CD4-positive, CD25-positive, alpha-beta regulatory T cell (primary cell): ENCODE data around the gene PLCE1. TPM values are rescaled to one million over a fixed set of nuclear protein-coding genes. Genes with fewer than 3 reads are reported as not detected.

Experiments
- ATAC-seq, 2 donors: fragments of 150-1000 bp; cut with Tn5 transposase; one replicate each; pipeline ENCODE4 v1.10.0; 2021; ENCODE audit warnings: low read depth in 2 of 2, moderate number of reproducible peaks in 2 of 2, moderate library complexity in 1 of 2
- DNase-seq, 3 donors: peaks; one replicate each; pipeline versions ENCODE4 v3.0.0 to v3.0.0-alpha.2; 2012 to 2022; ENCODE audit warnings: mixed read lengths in 1 of 3
- H3K27ac ChIP-seq: one replicate; pipeline ENCODE4 v1.7.0; 2013; ENCODE audit warnings: mild to moderate bottlenecking, low read length; ENCODE audit not compliant: insufficient read depth, poor library complexity, severe bottlenecking
- H3K27me3 ChIP-seq: one replicate; pipeline ENCODE4 v1.7.0; 2013; ENCODE audit warnings: low read length; ENCODE audit not compliant: control insufficient read depth, insufficient read depth
- H3K36me3 ChIP-seq: one replicate; pipeline ENCODE4 v1.7.0; 2013; ENCODE audit warnings: mild to moderate bottlenecking, low read length, moderate library complexity; ENCODE audit not compliant: control insufficient read depth, insufficient read depth
- H3K4me1 ChIP-seq: 2 replicates; pipeline ENCODE4 v1.7.0; 2013; ENCODE audit warnings: mild to moderate bottlenecking, low read length; ENCODE audit not compliant: insufficient read depth, control insufficient read depth, poor library complexity, severe bottlenecking
- H3K4me3 ChIP-seq: one replicate; pipeline ENCODE4 v1.7.0; 2013; ENCODE audit warnings: low read depth, mild to moderate bottlenecking, low read length, moderate library complexity
- H3K9me3 ChIP-seq, 2 experiments: 1 replicate in 1 of 2; 2 replicates in 1 of 2; pipeline ENCODE4 v1.7.0; 2013; ENCODE audit warnings: low read length in 2 of 2, mild to moderate bottlenecking in 1 of 2, moderate library complexity in 1 of 2; ENCODE audit not compliant: control insufficient read depth in 2 of 2
- H3K27ac Mint-ChIP-seq, 3 donors: one replicate each; pipeline ENCODE4 v1.8.0; 2020 to 2022; ENCODE audit warnings: mild to moderate bottlenecking in 3 of 3, mixed read lengths in 3 of 3, moderate library complexity in 2 of 3
- H3K27me3 Mint-ChIP-seq: one replicate; pipeline ENCODE4 v1.8.0; 2022; ENCODE audit warnings: mild to moderate bottlenecking, mixed read lengths
- H3K36me3 Mint-ChIP-seq: one replicate; pipeline ENCODE4 v1.8.0; 2020; ENCODE audit warnings: mixed read lengths
- H3K4me1 Mint-ChIP-seq, 4 donors: one replicate each; pipeline ENCODE4 v1.8.0; 2020 to 2022; ENCODE audit warnings: mixed read lengths in 4 of 4, mild to moderate bottlenecking in 1 of 4
- H3K4me3 Mint-ChIP-seq, 4 donors: one replicate each; pipeline ENCODE4 v1.8.0; 2020 to 2022; ENCODE audit warnings: mild to moderate bottlenecking in 4 of 4, mixed read lengths in 4 of 4, moderate library complexity in 3 of 4
- H3K9me3 Mint-ChIP-seq, 7 donors: one replicate each; pipeline ENCODE4 v1.8.0; 2020 to 2022; ENCODE audit warnings: mixed read lengths in 7 of 7, mild to moderate bottlenecking in 3 of 7, moderate library complexity in 2 of 7
- polyA plus RNA-seq, 4 donors: library from polyadenylated mRNA; unstranded; fragments of 300-500 nt; fragmentation: Illumina TruSeq; gene quantifications; one replicate each; pipeline ENCODE4 v1.2.3, GENCODE V29; 2021
- total RNA-seq: library from RNA; stranded (reverse); gene quantifications from one replicate; pipeline ENCODE4 v1.2.3, GENCODE V29; 2022

PLCE1 gene
- total and polyA plus RNA-seq, 5 donors from 2014 or later: 0.05 to 0.17 (median 0.09) TPM; not detected in 1

DNA sequence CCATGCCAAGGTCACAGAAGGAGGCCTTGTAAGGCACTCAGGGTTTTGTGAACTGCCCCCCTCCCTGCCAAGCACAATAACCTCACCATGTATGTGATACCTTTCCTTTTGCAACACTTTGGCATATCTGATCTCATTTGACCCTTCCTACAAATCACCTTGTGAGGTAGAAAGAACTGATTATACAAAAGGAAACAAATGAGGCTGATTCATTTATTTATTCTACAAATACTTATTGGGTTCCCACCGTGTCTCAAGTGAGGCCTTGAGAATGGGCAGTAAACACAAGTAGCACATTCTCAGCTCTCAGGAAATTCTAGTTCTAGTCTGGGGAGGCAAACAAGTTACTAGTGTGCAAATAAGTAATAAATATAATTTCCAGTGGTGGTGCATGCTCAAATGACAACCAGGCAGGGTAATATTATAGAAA lies 19.6 kb downstream of the PLCE1 start:
- peaks cover 0 to 8% (median 0%) of the 10 kb centered on the region in 7 donors for H3K9me3 Mint-ChIP-seq
- H3K27me3 Mint-ChIP-seq: no peaks in the 10 kb centered on the region
- no peak overlapping the region for H3K27ac Mint-ChIP-seq
- H3K4me1 Mint-ChIP-seq: no peaks in the 10 kb centered on the region
- H3K4me1 ChIP-seq: no peaks in the 10 kb centered on the region
- no peaks in the 10 kb centered on the region for H3K9me3 ChIP-seq
- DNase-seq: no peak
- H3K27me3 ChIP-seq: no peaks in the 10 kb centered on the region
- H3K27ac ChIP-seq: no peak overlapping the region
- H3K36me3 ChIP-seq: no peaks in the 10 kb centered on the region
- ATAC-seq: no peak
- H3K4me3 ChIP-seq: no peak overlapping the region
- no peaks in the 10 kb centered on the region for H3K36me3 Mint-ChIP-seq
- no peak overlapping the region for H3K4me3 Mint-ChIP-seq

GRCh38 chr10:94014304-94014703 lies 20.6 kb downstream of the PLCE1 start:
- Histone ChIP-seq H3K4me1 (no peaks in the 10 kb centered on the region), H3K27me3 (no peaks in the 10 kb centered on the region), H3K27ac (no peak overlapping the region), H3K4me3 (no peak overlapping the region), H3K9me3 (no peaks in the 10 kb centered on the region), H3K36me3 (no peaks in the 10 kb centered on the region)
- ATAC-seq (no peak), DNase-seq (no peak)
- Mint-ChIP-seq H3K4me3 (no peak overlapping the region), H3K27me3 (no peaks in the 10 kb centered on the region), H3K27ac (no peak overlapping the region), H3K36me3 (no peaks in the 10 kb centered on the region), H3K9me3 (peaks cover 0 to 7% (median 0%) of the 10 kb centered on the region in 7 donors), H3K4me1 (no peaks in the 10 kb centered on the region)

GRCh38 chr10:94016727-94017714 lies 23.3 kb downstream of the PLCE1 start:
- Histone ChIP-seq H3K36me3 (no peaks in the 10 kb centered on the region), H3K27me3 (peaks cover 4% of the 10 kb centered on the region), H3K9me3 (no peaks in the 10 kb centered on the region), H3K27ac (no peak overlapping the region), H3K4me1 (no peaks in the 10 kb centered on the region), H3K4me3 (no peak overlapping the region)
- H3K36me3 Mint-ChIP-seq: no peaks in the 10 kb centered on the region
- no peak overlapping the region for H3K27ac Mint-ChIP-seq
- peaks cover 0 to 1% (median 0%) of the 10 kb centered on the region in 7 donors for H3K9me3 Mint-ChIP-seq
- DNase-seq: no peak
- peaks cover 7% of the 10 kb centered on the region for H3K27me3 Mint-ChIP-seq
- no peak overlapping the region for H3K4me3 Mint-ChIP-seq
- no peaks in the 10 kb centered on the region for H3K4me1 Mint-ChIP-seq
- ATAC-seq: no peak

DNA sequence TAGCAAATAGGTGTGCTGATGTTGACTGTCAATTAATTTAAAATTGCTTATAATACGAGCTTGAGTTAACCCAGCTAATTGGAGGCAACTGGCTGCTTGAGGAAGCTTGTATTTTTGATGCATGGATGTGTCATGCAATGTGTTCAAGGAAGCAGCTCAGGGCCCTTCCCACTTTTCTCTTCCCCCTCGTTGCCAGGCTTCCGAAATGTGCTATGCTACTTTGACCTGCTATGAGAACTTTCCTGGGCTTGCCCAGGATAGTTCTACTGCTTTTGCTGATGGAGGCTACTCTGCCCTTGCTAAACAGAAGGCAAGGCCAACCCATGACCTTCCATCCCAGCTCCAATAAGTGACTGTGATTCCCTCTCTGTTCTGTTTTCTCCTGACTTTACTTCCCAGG lies 24.4 kb downstream of the PLCE1 start:
- Mint-ChIP-seq H3K27me3 (peaks cover 7% of the 10 kb centered on the region), H3K36me3 (no peaks in the 10 kb centered on the region), H3K4me3 (no peak overlapping the region), H3K4me1 (no peaks in the 10 kb centered on the region), H3K27ac (no peak overlapping the region), H3K9me3 (peaks cover 0 to 4% (median 0%) of the 10 kb centered on the region in 7 donors)
- Histone ChIP-seq H3K4me1 (no peaks in the 10 kb centered on the region), H3K9me3 (no peaks in the 10 kb centered on the region), H3K36me3 (no peaks in the 10 kb centered on the region), H3K4me3 (no peak overlapping the region), H3K27ac (no peak overlapping the region), H3K27me3 (peaks cover 4% of the 10 kb centered on the region)
- ATAC-seq: no peak
- no peak for DNase-seq

- Histone ChIP-seq H3K36me3 (no peaks in the 10 kb centered on the region), H3K27ac (no peak overlapping the region), H3K4me3 (no peak overlapping the region), H3K27me3 (peaks cover 4% of the 10 kb centered on the region), H3K4me1 (no peaks in the 10 kb centered on the region), H3K9me3 (peaks cover 2 to 12% of the 10 kb centered on the region in 2 experiments)
- no peak overlapping the region for H3K4me3 Mint-ChIP-seq
- no peak overlapping the region for H3K27ac Mint-ChIP-seq
- peaks cover 0 to 24% (median 11%) of the 10 kb centered on the region in 7 donors for H3K9me3 Mint-ChIP-seq
- ATAC-seq: no peak
- DNase-seq: no peak
- peaks cover 17% of the 10 kb centered on the region for H3K27me3 Mint-ChIP-seq
- no peaks in the 10 kb centered on the region for H3K36me3 Mint-ChIP-seq
- no peaks in the 10 kb centered on the region for H3K4me1 Mint-ChIP-seq
Measured at GRCh38 chr10:94023906-94024305, 30.2 kb downstream of the PLCE1 start.

GRCh38 chr10:94024407-94024806 lies 30.7 kb downstream of the PLCE1 start:
- ATAC-seq (no peak), DNase-seq (no peak)
- no peaks in the 10 kb centered on the region for H3K36me3 ChIP-seq
- no peaks in the 10 kb centered on the region for H3K4me1 ChIP-seq
- Mint-ChIP-seq H3K4me1 (no peaks in the 10 kb centered on the region), H3K36me3 (no peaks in the 10 kb centered on the region), H3K27ac (no peak overlapping the region), H3K9me3 (peaks cover 0 to 28% (median 13%) of the 10 kb centered on the region in 7 donors), H3K27me3 (peaks cover 17% of the 10 kb centered on the region), H3K4me3 (no peak overlapping the region)
- no peak overlapping the region for H3K4me3 ChIP-seq
- H3K27me3 ChIP-seq: peaks cover 4% of the 10 kb centered on the region
- H3K27ac ChIP-seq: no peak overlapping the region
- H3K9me3 ChIP-seq: peaks cover 3 to 17% of the 10 kb centered on the region in 2 experiments

GRCh38 chr10:94025806-94026205 lies 32.1 kb downstream of the PLCE1 start:
- no peak overlapping the region for H3K27ac ChIP-seq
- peaks cover 13 to 29% of the 10 kb centered on the region in 2 experiments for H3K9me3 ChIP-seq
- DNase-seq: no peak
- Mint-ChIP-seq H3K27ac (no peak overlapping the region), H3K27me3 (peaks cover 10% of the 10 kb centered on the region), H3K4me3 (no peak overlapping the region), H3K36me3 (no peaks in the 10 kb centered on the region), H3K4me1 (no peaks in the 10 kb centered on the region), H3K9me3 (peaks cover 2 to 36% (median 16%) of the 10 kb centered on the region in 7 donors)
- H3K4me3 ChIP-seq: no peak overlapping the region
- H3K27me3 ChIP-seq: peaks cover 4% of the 10 kb centered on the region
- no peaks in the 10 kb centered on the region for H3K4me1 ChIP-seq
- ATAC-seq: no peak
- no peaks in the 10 kb centered on the region for H3K36me3 ChIP-seq
